Stimulated activated CD8-positive, alpha-beta memory T cell treated with anti-CD3 and anti-CD28 coated beads, Interleukin-15, amount 100 ng/mL, for 48 hours (primary cell): Measurements from ENCODE around the gene HMHB1.
"Not testable (repeated sequence)": the region's sequence is repeated elsewhere in the genome, so short reads cannot be mapped to it uniquely, and the experiment has no call there.

Source experiments
- DNase-seq, 2 donors: peaks; one replicate each; pipeline ENCODE4 v3.0.0-alpha.2; 2020; ENCODE audit warnings: low read depth in 2 of 2

Gene HMHB1

GRCh38 chr5:143801252-143801939 is 10.6 kb upstream of the HMHB1 start:
- DNase-seq: no peak

DNA sequence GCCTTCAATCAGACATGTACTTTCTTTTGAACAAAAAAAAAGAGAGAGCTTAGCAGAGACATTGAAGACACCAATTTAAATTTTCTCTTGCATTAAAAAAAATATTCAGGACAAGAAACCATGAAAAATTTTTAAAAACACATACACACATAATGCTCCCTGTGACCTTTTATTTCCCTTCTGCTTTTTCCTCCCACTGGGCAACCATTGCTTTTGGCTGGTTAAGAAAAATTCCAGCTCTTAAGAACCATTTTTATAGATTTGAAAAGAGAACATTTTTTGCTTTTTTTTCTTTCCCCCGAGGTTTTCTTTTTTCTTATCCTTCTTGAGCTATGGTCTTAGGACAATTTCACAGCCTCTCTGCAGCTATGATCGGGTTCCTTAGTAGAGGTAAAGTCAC is 6.1 kb upstream of the HMHB1 start:
- no peak for DNase-seq

DNA sequence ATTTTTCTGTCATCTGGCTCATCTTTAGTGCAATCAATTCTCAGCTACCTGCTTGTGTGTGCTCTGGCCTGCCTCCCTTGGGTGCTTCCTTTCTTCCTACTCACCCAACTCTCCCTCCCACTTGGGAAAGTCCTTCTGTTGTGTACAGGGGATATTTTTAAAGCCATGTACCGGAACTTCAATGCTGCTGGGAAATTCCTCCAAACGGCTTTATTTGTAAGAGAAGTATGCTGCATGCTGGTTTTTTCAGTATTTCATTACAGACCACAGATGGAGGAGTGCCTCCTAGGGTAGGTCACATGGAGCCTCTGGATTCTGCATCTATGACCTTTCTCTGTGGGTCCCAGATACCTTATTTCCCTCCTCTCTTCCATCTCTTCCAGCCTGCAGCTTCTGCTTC is 5.4 kb upstream of the HMHB1 start:
- DNase-seq: no peak

- no peak for DNase-seq
Observed at GRCh38 chr5:143807401-143807800, 4.6 kb upstream of the HMHB1 start.

GRCh38 chr5:143816370-143816769 is 4.4 kb downstream of the HMHB1 start:
- not testable (repeated sequence) for DNase-seq

DNA sequence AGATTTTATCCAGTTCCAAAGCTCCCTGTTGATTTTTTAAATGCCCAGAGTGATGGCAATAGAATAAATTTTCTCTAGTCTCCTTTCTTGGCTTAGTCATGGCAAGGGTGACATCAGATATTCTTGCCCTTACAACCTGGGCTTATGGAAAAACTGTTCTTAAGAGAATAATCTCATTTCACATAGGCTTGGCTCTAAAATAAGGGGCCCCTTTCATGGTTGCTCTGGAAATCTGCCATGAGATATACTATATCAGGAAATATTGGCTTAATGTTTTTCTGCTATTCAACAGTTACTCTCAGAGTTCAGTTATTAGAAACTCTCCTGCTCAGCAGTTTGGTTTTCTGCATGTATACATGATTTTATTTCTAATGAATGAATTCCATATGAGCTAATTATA is 7.8 kb downstream of the HMHB1 start:
- DNase-seq: no peak

DNA sequence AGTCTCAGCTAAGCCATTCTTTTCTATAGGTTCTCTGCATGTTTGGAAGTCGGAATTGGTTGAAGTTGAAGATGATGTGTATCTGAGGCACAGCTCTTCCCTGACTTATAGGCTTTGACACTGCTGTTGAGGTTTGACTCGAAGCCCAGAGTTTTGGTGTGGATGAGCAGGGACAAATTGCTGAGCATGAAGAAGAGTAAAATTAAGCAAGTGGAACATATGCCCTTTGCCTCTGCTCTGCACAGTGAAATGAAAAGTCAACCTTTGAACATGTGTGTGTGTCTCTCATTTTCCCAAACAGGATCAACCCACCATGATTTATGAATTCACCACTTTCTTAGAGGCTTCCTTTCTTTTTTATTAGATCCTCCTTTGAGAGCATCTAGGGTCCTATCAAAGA is 8.5 kb downstream of the HMHB1 start:
- DNase-seq: no peak

DNA sequence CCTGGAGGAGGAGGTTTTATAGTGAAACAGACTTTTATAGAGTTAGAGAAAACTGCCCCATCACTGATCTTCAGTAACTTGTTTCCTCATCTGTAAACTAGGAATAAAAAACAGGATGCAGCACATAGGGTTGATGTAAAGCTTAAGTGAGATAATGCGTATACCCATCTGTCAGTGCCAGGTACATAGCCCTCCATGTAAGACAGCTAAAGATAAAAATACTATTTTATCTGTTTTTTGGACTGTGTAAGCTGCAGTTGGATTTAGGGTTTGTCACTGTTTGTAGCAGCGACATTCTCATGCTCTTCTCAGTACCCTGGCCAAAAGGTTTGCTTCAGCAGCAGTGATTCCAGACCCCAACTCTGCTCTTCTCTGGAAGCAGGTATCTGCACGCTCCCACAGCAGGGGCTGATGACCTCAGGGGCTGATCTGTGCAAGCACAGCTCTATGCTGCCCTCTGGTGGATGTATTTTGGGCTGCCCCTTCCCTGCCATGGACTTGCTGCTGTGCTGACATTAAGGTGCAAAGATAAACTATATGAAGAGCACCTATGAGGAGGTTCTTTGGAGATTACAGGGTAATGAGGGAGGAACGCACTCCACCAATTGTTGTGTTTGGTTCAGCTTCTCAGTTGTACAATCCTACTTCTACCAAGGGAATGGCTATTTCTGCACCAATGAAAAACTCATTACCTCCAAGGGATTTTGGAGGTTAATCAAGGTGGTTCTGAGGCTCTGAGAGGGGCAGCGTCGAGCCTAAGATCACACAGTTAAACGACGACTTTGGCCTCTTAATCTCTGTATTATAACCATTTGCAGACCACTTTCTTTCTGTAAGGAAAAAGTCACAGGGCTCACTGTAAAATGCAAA is 13.1 kb downstream of the HMHB1 start:
- peak; percentile 63 to 67 for DNase-seq

DNA sequence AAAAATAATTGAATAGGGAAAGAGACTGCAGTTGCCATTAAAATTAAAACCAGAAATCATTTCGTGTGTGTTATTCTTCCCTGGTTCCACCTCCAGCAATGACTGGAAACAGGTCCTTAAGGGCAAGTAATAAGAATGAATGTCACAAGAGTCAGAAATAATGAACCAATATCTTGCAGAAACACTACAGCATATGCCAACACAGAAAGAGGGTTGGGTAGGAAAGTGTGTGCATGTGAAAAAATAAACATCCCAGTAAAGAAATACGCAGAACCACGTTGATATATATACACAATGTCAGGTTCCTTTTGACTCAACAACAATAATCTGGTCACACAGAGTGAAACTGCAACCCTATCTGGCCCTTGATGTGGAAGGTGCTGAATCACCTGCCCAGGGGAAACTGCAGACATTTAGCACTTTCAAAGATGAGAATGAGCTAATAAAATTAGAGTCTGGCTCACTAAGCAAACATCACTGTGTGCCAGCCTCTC is 15.0 kb downstream of the HMHB1 start:
- DNase-seq: peak; percentile 18 to 29

DNA sequence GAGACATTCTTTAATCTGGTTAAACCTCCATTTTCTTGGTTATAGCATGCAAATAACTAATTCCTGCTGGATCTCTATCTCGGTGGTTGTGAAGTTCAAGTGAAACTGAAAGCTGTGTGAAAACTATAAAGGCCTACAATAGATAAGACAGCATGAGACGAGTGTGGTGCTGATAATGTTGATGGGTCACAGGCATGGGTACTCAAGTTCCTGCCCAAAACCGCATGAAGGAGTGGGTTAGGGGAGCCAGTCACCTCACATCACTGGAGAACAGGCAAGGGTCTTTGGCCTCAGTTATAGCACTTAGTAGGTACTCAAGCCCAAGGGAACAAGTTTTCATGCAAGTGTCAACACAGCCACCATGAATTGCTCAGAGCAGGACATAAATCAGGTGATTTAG is 16.7 kb downstream of the HMHB1 start:
- no peak for DNase-seq

DNA sequence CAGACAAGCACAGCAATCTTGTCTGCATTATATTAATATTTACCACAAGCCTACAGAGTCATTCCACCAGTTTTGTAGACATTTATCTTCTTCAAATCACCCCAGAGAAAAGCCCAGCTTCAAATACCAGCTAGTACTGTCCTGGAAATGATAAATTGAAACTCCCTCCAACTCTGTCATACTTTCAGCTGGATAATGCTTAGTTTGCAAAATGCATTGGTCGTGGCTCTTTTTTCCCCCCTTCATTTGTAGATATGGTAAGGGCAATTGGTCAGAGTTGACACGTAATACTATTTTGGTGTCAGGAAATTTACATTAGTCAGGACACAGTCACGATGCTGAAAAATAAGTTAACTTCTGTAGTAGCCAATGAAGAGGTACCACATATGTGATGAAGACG is 21.2 kb downstream of the HMHB1 start:
- no peak for DNase-seq

GRCh38 chr5:143835251-143835650 is 23.3 kb downstream of the HMHB1 start:
- no peak for DNase-seq

DNA sequence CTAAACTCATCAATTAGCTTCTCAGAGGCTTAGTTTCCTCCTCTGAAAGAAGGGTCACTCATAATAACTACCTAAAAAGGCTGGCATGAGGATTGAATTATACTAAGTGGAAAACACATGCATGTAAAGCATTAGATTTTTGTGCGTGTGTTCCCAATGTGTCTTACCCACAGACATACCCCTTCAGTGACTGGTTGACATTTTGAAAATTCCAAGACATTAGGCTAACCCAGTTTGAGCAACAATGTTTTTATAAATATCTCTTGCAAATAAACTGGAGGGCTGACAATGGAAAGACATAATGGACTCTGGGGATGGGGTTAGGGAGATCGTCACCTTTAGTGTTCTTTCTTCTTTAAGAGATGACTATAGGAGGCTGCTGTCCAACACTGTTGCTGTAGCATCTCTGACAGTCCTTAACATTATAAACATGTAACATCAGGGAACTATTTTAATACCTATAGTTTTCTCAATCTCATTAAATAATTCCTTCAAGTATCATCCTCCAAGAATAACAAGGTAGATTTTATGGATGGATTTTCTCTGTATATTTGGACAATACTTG is 24.3 kb downstream of the HMHB1 start:
- DNase-seq: no peak

DNA sequence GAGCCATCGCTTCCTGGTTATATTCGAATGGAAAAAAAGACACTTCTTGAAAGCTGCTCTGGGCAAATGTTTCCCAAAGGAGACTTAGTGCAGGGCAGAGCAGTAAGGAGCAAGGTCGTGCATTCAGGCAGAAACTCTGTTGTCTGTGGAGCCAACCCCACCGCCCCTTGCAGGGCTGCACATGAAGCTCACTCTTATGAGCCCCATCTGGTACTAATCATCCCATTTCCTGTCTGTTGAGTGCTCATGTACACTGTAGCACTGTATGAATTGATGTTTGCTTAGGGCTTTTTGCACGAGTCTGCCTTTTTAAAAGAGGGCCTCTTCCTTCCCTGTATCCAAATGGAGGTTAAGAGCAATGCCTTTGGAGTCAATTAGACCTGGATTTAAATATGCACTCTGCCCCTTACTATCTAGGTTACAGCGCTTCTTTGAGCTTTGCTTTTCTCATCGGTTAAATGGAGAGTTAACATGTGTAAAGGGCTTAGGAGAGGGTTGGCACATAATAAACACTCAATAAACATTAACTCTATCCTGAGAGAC is 25.4 kb downstream of the HMHB1 start:
- no peak for DNase-seq

GRCh38 chr5:143841446-143841845 is 29.5 kb downstream of the HMHB1 start:
- DNase-seq: no peak

DNA sequence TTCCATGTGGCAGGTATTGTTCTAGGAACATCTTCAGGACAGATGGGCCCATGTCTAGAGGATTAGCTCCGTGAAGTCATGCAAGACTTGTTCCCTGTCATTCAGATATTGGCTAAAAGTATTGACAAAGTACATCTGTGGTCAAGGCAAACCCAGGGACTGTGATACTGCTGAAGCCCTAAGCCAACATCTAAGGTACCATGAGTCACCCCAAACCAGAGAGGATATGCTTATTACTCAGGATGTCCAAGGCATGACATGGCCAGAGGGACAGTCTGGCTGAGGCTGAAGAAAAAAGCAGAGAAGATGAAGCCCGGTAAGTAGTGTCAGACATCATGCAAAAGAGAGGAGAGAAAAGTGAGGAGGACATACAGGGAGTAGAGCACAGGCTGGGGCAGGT is 31.0 kb downstream of the HMHB1 start:
- DNase-seq: no peak

DNA sequence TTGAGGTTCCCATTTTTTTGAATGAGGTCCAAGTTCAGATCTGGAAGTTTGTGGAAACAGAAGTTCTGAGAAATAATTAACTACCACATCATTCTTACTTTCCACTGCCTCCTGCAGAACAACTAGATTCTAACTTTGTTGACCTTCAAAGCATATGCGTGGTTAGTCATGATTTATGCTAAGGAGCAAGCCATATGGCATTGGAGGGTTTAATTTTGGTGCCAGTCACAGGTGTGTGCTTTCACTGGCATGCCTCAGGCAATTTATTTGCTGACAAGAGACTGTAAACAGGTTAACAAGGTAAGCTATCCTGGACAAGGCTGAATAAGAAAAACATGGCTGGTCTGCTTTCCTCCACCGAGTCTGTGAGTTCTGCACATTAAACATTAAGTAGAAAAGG is 31.5 kb downstream of the HMHB1 start:
- no peak for DNase-seq

GRCh38 chr5:143850050-143850683 is 38.2 kb downstream of the HMHB1 start:
- no peak for DNase-seq

GRCh38 chr5:143851383-143851782 is 39.4 kb downstream of the HMHB1 start:
- no peak for DNase-seq

GRCh38 chr5:143860211-143860610 is 48.2 kb downstream of the HMHB1 start:
- no peak for DNase-seq

- no peak for DNase-seq
Observed at GRCh38 chr5:143862271-143862670, 50.3 kb downstream of the HMHB1 start.

- no peak for DNase-seq
Observed at GRCh38 chr5:143865426-143866025, 53.6 kb downstream of the HMHB1 start.
